ENCODE results near the gene ATP13A1. TPM values are rescaled to one million over a fixed set of nuclear protein-coding genes. Genes with fewer than 3 reads are reported as not detected.

ATP13A1 gene
- total RNA-seq, 1 donor from 2014 or later: 92.7 TPM

DNA sequence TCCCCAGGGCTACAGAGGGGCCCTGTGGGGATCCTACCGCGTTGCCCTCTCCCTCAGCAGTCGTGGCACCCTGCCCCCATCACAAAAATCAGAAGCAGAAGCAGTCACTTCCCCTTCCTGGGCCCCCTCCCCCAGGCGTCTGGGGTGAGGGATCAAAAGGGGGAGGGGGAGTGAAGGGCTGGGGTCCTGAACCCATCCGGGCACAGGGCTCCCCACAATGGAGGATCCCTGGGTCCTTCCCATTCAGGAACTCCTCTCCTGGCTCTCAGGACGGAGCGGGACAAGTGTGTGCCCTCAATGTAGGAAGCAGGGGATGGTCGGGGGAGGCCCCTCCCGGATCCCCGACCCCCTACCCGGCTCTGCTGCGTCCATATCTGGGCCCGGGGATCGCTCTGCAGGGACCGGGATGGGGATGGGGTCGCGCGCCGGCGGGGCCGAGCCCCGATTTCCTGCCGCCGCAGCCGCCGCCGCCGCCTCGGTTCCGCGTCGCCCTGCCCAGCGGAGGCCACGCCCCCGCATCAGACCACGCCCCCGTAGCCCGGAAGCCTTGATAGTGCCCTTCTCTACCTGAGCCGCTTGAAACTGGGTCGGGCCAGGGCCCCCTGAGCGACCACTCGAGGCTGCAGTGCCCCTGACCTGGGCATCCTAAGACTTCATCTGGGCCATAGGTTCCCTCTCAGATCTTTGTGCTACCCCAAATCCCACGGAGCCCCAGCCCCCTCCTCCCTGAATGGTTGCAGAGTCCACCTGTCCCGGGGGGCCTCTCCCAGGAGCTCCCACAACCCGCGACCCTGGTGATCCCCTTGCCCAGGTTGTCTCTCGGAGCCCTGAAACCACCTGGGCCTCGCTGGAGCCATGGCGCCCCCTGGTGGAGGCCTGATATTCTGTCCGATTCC is 20.1 kb downstream of the ATP13A1 start, which contains the start of gene GMIP:
GMIP (minus strand) TSS at position 500 of the 896 bp plus-strand sequence; CDS start at position 372, 128 bp downstream.
- Mint-ChIP-seq H3K4me1 (ENCODE audit: low read depth, unreplicated experiment) (peaks cover 13% of the 10 kb centered on the region), H3K36me3 (ENCODE audit: unreplicated experiment) (no peaks in the 10 kb centered on the region), H3K4me3 (ENCODE audit: unreplicated experiment) (peak within 1 kb of the TSS; percentile 95), H3K27ac (ENCODE audit: unreplicated experiment) (peak within 1 kb of the TSS; percentile 100), H3K27me3 (ENCODE audit: unreplicated experiment) (peaks cover 13% of the 10 kb centered on the region), H3K9me3 (ENCODE audit: unreplicated experiment) (peaks cover 26% of the 10 kb centered on the region)
- peak; percentile 90 for DNase-seq
- TF ChIP-seq, protein P1, sequence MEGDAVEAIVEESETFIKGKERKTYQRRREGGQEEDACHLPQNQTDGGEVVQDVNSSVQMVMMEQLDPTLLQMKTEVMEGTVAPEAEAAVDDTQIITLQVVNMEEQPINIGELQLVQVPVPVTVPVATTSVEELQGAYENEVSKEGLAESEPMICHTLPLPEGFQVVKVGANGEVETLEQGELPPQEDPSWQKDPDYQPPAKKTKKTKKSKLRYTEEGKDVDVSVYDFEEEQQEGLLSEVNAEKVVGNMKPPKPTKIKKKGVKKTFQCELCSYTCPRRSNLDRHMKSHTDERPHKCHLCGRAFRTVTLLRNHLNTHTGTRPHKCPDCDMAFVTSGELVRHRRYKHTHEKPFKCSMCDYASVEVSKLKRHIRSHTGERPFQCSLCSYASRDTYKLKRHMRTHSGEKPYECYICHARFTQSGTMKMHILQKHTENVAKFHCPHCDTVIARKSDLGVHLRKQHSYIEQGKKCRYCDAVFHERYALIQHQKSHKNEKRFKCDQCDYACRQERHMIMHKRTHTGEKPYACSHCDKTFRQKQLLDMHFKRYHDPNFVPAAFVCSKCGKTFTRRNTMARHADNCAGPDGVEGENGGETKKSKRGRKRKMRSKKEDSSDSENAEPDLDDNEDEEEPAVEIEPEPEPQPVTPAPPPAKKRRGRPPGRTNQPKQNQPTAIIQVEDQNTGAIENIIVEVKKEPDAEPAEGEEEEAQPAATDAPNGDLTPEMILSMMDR (IDR thresholded peaks at IDR 0.05; ENCODE audit: partially characterized antibody, unreplicated experiment): peak; percentile 98

- H3K9me3 Mint-ChIP-seq (ENCODE audit: unreplicated experiment): peaks cover 27% of the 10 kb centered on the region
- DNase-seq: peak; percentile 82
- H3K36me3 Mint-ChIP-seq (ENCODE audit: unreplicated experiment): no peaks in the 10 kb centered on the region
- peak overlapping the region; percentile 95 for H3K4me3 Mint-ChIP-seq (ENCODE audit: unreplicated experiment)
- H3K4me1 Mint-ChIP-seq (ENCODE audit: low read depth, unreplicated experiment): peaks cover 15% of the 10 kb centered on the region
- H3K27me3 Mint-ChIP-seq (ENCODE audit: unreplicated experiment): peaks cover 13% of the 10 kb centered on the region
- peak overlapping the region; percentile 100 for H3K27ac Mint-ChIP-seq (ENCODE audit: unreplicated experiment)
- TF ChIP-seq, protein P1 (IDR thresholded peaks at IDR 0.05; ENCODE audit: partially characterized antibody, unreplicated experiment): no peak
Observed at GRCh38 chr19:19642506-19643157, 20.8 kb downstream of the ATP13A1 start.

DNA sequence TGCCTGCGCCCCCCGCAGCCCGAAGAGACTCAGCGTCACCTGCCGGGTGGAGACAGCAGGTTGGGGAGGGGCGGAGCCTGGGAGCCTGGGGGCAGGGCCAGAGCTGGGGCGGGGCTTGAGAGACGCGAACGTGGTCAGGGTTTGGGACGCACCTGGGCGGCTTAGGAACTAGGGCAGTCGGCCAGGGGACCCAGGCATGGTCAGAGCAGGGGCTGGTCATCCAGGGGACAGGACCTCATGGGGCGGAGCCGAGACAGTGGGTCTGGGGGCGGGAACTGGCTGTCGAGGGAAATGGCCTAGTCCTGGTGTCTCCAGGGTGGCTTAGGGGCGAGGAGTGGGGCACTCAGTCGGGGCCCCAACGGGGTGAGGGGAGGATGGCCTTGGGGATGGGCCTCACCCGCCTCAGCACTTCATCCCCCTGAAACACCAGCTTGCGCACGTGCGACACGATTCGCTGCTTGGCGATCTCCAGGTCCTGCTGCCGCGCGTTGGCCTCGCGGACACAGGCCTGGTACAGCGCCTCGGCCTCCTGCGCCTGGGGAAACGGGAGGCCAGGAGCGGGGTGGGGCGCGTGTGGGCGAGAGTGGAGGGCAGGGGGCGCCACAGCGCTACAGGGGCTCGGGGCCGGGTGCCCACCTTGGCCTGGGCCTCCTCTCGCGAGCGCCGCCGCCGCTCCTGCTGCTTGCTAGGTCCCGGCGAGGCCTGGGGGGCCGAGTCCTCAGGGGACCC is 25.8 kb downstream of the ATP13A1 start:
- no peak for DNase-seq
- Mint-ChIP-seq H3K4me3 (ENCODE audit: unreplicated experiment) (no peak overlapping the region), H3K4me1 (ENCODE audit: low read depth, unreplicated experiment) (peaks cover 16% of the 10 kb centered on the region), H3K27ac (ENCODE audit: unreplicated experiment) (no peak overlapping the region), H3K36me3 (ENCODE audit: unreplicated experiment) (peaks cover 19% of the 10 kb centered on the region), H3K27me3 (ENCODE audit: unreplicated experiment) (peaks cover 18% of the 10 kb centered on the region), H3K9me3 (ENCODE audit: unreplicated experiment) (peaks cover 21% of the 10 kb centered on the region)
- TF ChIP-seq, protein P1 (IDR thresholded peaks at IDR 0.05; ENCODE audit: partially characterized antibody, unreplicated experiment): no peak

DNA sequence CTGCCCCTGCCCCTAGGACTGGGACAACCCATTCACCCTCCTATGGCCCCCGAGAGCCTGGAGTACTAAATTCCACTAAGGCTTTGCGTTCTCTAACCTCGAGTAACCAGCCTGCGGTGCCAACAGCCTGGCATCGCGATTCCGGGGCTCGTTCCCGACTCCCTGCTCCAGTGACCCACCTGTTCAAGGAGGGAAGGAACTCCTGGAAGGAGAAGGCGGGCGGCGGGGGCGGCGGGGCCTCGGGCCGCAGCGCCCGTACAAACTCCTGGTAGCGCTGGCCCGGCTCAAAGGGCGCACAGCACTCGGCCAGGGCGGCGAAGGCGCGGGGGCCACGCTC is 26.3 kb downstream of the ATP13A1 start:
- Mint-ChIP-seq H3K9me3 (ENCODE audit: unreplicated experiment) (peaks cover 17% of the 10 kb centered on the region), H3K36me3 (ENCODE audit: unreplicated experiment) (peaks cover 21% of the 10 kb centered on the region), H3K4me3 (ENCODE audit: unreplicated experiment) (no peak overlapping the region), H3K27me3 (ENCODE audit: unreplicated experiment) (peaks cover 14% of the 10 kb centered on the region), H3K4me1 (ENCODE audit: low read depth, unreplicated experiment) (peaks cover 10% of the 10 kb centered on the region), H3K27ac (ENCODE audit: unreplicated experiment) (no peak overlapping the region)
- TF ChIP-seq, protein P1 (IDR thresholded peaks at IDR 0.05; ENCODE audit: partially characterized antibody, unreplicated experiment): no peak
- DNase-seq: no peak

Measured in glutamatergic neuron (in vitro differentiated cells).